Left renal pelvis (tissue), 4 donors: ENCODE results near the gene MAP3K15. TPM values are rescaled to one million over a fixed set of nuclear protein-coding genes. Genes with fewer than 3 reads are reported as not detected.
"Not testable (repeated sequence)": the region's sequence is repeated elsewhere in the genome, so short reads cannot be mapped to it uniquely, and the experiment has no call there.

Source experiments
- DNase-seq, 4 donors: peaks; one replicate each; pipeline ENCODE4 v3.0.0-alpha.2; 2013; ENCODE audit warnings: low read depth in 4 of 4, low spot score in 3 of 4
- polyA plus RNA-seq, 4 donors: library from polyadenylated mRNA; unstranded; fragments of 120-200 nt; gene quantifications; one replicate each; pipeline ENCODE4 v1.2.1, GENCODE V29; 2013; ENCODE audit not compliant: insufficient read length in 4 of 4

The MAP3K15 gene
- polyA plus RNA-seq, 4 donors = 1.6 to 5.4 (median 4.6) TPM

- DNase-seq = no peak
These were observed 74.6 kb downstream of the MAP3K15 start for GRCh38 chrX:19440713-19441112.

GRCh38 chrX:19422661-19423060 is 92.6 kb downstream of the MAP3K15 start:
- DNase-seq = not testable (repeated sequence)

DNA sequence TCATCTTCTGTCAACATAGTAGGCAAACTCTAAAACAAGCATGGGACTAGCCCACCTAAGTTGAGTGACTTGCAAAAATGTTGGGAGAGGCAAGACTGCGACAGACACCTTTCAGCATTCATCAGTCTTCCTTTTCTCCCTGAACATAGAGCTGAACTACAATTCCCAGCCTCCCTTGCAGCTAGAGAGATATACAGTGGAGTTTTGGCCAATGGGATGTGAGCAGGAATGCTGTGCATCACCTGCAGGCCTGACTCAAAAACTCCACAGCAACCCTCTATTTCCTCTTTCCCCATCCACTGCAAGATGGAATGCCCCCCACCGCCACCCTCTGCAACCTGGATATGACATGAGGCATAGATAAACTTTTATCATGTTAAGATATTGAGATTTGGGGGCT is 105.0 kb downstream of the MAP3K15 start:
- no peak for DNase-seq

- no peak for DNase-seq
These were observed 111.6 kb downstream of the MAP3K15 start for GRCh38 chrX:19403696-19404095.

GRCh38 chrX:19392703-19393102 is 122.6 kb downstream of the MAP3K15 start:
- no peak for DNase-seq

DNA sequence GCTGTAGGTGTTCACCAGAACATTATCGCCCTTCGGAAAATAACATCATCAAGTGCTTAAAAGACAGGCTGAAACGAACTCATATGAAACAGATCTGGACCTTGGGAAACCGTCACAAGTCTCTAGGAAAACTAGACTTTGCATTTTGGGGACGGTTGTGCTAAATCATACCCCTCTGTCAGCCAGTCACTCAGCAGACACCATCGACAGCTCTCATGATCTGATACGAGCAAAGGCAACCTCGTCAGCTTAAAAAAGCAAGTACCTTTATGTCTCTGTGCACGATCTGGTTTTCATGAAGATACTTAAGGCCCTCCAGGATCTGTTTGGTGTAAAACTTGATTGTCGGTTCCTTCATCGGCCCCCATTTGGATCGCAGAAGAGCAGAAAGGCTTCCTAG is 123.2 kb downstream of the MAP3K15 start:
- DNase-seq = no peak

DNA sequence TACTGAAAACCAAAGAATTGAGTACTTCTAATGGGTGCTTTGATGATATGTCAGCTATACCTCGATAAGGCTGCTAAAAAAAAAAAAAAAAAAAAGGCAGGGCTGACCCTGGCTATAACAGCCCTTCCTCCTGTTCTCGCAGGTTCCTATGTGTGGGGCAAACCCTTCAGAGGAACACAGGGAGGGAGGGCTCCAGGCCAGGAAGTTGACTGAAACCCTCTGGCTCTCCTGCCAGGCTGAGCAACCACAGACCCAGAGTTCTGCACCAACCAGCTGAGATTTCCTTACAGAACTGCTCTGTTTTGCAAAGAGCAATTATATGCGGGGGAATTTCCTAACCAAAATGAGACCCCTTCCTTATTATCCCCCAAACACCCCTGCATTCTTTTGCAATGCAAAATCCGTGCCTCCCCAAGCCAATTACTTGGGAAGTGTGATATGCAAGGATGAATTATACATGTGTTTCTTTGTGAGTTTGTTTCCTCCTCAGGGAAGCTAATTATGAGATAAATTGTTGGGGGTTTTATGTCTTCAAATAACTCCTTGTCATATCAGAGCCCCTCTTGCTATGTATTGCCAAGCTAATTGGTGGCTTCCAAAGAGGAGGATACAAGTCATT is 126.0 kb downstream of the MAP3K15 start:
- DNase-seq = no peak

GRCh38 chrX:19388741-19389140 is 126.6 kb downstream of the MAP3K15 start:
- no peak for DNase-seq

DNA sequence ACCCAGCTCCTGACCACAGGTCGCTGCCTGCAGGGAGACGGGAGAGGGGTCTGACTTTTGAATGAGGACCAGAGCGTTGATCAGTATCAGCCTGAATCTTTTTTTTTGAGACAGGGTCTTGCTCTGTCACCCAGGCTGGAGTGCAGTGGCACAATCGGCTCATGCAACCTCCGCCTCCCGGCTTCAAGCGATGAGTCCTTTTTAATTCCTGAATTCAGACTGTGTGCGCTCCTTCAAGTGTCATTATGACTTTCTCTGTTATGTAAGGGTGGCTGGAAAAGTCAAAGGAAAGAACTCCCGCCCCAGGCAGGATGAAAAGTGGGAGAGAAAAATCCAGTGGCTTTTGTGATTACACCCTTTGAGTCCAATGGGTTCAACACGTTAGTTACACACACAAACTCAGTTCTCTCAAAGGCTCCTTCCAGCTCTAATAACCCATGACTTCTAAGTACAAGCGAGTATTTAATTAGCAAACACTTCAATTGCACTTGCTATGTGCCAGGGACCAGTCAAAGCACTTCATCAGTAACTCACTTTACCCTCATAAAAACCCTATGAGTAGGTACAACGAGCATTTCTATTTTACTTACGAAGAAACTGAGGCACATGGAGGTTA is 127.1 kb downstream of the MAP3K15 start:
- DNase-seq = no peak

GRCh38 chrX:19386679-19387078 is 128.6 kb downstream of the MAP3K15 start:
- no peak for DNase-seq

DNA sequence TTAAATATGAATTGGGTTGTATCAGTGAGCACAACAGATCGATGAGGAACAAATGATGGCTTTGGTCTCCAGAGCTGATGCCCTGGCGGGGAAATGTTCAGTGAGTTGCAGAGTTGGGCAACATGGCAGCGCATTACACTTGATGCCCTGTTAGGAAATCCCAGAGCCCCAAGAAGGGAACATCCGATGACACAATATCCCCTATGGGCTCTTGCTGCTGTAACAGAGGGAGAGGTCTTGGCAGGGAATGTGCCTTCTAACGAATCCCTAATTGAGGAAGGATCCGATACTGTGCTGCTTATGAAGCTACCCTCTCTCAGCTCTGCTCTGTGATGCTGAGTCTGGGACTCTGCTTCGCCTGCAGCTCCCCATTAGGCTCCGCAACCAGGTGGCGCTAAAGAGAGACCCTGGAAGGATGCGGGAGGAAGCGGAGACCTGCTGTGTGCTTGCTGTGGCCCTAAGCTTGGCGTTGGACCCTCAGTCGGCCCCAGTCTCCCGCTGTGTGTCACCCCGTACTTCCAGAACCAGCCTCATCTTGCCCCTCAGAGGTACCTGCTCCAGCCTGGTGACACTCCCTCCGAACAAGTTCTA is 132.7 kb downstream of the MAP3K15 start:
- peak in 2 of 4 donors; percentile 6 to 11 for DNase-seq

DNA sequence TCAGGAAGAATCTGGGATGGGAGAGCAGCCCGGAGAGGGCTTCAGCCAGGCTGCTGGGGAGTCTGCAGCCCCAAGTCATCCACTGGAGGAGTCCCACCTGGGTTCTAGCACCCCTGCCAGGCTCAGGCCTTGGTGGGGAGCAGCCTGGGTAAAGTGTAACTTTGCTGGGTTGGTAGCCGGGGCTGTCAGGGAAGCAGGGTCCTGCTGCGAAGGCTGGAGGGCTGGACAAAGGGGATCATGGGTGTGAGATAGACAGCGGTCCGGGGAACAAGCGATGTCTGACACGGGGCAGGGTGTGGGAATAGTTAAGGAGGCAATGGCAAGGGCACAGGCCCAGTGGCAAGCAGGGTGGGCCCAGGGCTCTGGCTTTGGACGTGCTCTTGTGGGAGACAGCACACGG is 134.0 kb downstream of the MAP3K15 start:
- no peak for DNase-seq

DNA sequence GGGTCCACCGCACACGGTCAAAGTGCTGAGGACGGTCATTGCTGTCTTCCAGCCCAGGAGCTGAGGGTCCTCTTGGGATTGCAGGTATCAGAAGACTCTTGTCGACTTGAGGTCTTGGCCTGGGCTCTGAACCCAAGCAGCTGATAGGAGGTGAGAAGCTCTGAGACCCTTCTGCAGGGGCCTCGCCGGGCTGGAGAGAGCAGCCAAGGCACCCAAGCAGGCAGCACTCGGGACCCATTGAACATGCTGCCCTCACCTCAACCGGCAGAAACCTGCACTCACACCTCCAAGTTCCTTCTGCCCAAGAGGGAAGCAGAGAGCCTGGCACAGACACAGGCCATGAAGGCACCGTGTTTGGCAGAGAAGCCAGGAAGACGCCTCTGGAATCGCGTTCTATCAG is 137.5 kb downstream of the MAP3K15 start:
- no peak for DNase-seq

- DNase-seq = no peak
These were observed 139.8 kb downstream of the MAP3K15 start for GRCh38 chrX:19375546-19375945.

DNA sequence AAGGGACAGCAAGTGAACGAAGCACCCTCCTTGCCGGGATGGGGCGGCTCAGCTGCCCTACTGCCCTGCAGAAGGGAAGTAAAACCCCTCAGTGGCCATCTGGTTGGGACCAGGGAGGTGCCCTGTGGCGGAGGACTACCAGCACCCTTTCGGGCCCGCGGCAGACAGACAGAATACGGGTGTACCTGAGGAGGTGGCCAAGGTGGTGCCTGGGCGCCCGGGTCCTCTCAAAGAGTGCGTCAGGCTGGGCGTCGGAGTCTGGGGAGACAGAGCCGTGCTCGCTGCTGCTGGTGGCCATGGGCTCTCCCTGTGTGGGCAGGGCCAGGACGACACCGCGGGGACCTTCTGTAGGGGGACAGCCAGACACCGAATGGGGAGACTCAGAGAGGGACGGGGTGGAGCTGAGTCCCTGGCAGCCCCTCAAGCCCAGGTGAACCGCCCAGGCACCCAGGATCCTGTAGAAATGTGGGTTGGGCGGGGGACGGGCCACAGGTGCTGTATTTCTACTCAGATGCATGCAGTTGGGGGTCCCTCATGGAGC is 141.9 kb downstream of the MAP3K15 start:
- DNase-seq = no peak

- peak; percentile 5 to 14 (median 8) for DNase-seq
These were observed 142.6 kb downstream of the MAP3K15 start for GRCh38 chrX:19372547-19373331.

DNA sequence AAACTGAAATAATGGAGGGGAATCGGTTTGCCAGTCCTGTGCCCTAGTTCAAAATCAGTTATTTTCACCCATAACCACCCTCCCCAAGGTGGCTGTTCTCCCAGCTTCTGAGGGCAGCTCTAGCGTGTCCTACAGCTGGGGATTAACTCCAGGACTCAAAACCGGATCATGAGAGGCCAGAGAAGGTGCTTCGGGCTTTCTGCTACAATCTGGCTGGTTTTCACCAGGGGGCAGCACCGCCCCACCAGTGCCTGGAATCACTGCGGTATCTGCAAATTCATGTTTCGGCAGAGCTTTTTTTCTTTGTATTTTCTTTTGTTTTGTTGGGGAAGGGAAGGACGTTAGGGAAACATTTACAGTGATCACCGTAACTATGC is 143.2 kb downstream of the MAP3K15 start:
- peak; percentile 14 to 48 (median 37) for DNase-seq

DNA sequence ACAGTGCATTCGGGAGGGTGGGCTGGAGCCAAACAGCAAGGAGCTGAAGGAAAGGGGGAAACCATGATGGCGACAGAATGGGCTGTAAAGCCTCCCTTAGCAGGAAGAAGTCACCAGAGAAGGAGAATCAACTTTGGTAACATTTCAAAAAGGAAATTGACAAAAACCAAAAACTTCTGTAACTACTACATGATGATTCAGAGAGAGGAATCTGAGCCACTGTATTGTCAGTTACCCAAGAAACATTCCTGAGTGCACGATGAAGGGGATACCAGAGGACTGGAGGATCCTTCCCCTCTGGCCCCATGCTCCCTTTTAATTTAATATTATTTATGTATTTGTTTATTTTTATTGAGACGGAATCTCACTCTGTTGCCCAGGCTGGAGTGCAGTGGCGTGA is 145.2 kb downstream of the MAP3K15 start:
- DNase-seq = no peak

DNA sequence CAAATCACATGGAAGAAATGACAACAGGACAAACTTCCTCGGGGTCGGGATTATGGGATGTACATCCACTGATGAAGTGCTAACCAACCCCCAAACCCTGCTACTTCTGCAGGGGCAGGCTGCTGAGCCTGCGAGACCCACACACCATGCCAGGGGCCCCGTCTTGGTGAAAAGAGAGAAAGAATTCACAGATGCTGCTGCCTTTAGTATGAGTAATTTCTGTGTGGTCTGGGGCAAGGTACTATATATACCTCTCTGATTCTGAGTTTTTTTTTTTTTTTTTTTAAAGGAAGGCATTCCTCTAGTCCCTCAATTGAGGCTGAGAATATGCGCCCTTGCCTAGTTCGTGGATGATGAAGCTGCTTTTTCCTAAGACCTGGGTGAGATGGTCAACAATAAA is 146.7 kb downstream of the MAP3K15 start:
- DNase-seq = no peak

- no peak for DNase-seq
These were observed 153.6 kb downstream of the MAP3K15 start for GRCh38 chrX:19361701-19362100.

DNA sequence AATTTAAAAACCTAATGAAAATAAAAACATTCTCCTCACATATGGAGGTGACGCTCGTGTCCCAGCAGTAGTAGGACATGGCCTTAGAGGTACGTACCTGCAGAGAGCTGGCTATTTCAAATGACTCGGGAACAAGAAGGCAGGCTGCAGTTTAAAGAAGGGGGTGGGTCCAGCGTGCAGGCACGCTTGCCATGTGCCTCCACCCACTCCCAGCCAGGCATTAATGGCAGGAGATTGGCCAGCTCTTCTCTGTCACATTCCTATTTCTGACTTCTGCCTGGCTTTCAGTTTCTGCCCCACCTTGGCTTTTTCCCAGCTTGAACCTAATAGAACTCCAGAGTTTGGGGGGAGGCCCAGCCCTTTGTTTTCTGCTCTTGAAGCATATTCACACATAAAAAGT is 154.4 kb downstream of the MAP3K15 start:
- no peak for DNase-seq
